Frontal cortex (tissue), 4 donors: ENCODE data around the gene PEMT. TPM values are rescaled to one million over a fixed set of nuclear protein-coding genes. Genes with fewer than 3 reads are reported as not detected.

ENCODE experiments used
- DNase-seq, 2 donors: peaks; one replicate each; pipeline ENCODE4 v3.0.0; 2012; ENCODE audit warnings: low spot score in 2 of 2
- FAIRE-seq: peaks from 2 replicates; lab custom pipeline; 2012; peaks lifted over from hg19 to GRCh38; lab: Jason Lieb, UNC
- total RNA-seq: library from RNA; depleted of rRNA; stranded (reverse); fragments of >200 nt; gene quantifications from one replicate; pipeline ENCODE4 v1.2.3, GENCODE V29; 2014
- donor health status: control.
- donor health status: control.
- donor health status: control.

Gene PEMT
- total RNA-seq, 1 donor from 2014 or later, result 17.1 TPM

DNA sequence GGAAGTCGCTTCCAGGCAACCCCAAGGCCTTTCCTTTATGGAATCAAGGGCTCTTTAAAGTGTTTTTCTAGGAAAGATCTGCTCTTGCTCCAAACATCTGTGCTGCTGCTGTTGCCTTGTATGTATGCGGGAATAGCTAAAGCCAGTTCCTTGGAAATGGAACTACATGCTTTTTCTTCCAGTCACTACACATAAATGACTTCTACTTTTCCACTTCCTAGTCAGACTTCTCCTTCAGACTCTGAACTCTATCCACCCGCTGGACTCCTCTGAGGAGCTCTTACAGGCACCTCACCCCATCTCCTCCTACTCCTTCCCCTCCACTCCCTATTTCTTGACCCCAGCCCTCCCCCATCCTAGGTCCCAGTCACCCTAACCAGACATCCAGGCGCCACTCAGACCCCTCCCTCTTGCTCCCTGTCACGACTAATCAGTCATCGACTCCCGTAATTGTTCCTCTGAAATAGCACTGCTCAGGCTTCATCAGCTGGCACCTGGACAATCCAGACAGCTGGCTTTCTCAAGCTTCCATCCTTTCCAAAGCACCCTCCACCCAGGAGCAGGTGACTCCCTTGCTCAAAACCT is 15.0 kb upstream of the PEMT start:
- FAIRE-seq (no peak), DNase-seq (no peak)

DNA sequence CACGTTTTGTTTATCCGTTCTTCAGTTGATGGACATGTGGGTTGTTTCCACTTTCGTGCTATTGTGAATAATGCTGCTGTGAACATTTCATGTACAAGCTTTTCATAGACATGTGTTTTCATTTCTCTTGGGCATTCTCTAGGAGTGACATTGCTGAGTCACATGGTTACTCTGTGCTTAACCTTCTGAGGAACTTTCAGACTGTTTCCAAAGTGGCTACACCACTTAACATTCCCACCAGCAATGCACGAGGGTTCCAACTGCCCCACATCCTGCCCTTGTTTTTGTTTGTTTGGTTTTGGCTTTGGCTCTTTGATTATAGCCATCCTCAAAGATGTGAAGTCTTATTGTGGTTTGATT is 14.2 kb upstream of the PEMT start:
- no peak for DNase-seq
- FAIRE-seq, result no peak

DNA sequence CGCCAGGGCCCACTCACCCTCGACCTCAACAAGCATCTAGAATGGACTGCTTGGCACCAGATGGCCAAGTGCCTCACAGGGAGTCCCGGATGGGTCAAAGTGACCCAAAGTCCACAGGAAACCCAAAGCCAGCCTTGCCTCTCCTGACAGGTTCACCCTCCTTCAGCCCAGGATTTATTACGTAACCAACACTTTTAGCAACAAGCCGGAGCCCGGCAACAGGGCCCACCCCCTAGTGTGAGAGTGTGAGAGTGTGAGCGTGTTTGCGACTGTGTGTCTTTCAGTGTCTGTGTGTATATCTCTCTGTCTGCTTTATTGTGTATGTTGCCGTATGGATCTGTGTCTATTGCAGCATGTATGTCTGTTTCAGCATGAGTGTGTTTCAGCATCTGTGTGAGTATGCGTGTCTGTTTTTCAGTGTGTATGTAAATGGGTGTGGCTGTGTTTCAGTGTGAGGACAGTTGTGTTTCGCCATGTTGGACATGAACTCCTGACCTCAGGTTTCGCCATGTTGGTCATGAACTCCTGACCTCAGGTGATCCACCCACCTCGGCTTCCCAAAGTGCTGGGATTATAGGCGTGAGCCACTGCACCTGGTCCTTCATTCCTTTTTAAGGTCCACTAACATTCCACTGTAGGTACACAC is 13.7 kb upstream of the PEMT start:
- FAIRE-seq, result no peak

DNA sequence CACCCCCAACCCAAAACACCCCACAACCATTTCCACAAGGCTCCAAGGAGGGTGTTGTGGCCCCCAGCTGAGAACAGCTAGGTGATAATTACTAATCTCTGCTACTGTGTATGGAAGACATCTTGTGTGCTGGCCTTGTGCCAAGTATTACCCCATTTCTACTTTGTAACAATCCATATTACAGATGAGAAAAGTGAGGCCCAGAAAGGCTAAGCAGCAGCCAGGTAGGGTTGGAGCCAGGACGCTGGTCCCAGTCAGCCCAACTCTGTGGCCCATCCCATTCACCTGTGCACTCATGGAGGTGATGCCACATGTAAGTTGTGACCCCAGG is 12.4 kb upstream of the PEMT start:
- DNase-seq (no peak), FAIRE-seq (no peak)

More for the DNA sequence above, 13.7 kb upstream of the PEMT start:
- DNase-seq, result no peak

DNA sequence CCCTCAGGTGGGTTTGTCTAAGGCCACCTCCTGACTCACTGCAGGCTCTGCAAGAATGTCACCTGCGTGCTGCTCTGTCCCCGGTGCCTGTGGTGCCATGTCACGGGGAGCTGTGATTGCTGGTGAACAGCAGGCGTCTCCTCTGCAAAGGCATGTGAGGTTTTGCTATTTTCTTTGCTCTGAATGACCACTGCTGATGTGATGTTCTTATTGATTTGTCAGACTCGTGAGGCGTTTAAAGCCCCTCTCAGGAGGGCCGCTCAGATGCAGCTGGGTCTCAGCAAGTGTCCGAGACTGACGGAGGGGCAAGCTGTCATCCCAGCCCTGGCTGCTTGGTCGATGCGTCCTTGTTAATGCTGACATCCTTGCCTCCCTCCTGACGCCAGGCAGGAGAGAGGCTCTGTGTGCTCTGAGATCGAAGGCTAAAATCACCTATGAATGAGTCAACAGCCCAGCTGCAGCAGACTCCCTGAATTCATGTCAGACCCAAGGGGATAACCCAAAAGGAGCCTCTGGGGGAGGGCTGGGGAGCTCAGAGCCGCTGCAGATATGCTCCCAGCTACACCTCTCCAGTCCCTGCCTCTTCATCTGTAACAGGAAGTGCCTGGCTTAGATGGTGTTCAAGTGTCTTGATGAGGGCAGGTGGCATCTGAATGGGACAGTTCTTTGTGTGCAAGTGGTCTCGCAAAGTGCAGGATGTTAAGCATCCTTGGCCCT is 11.8 kb upstream of the PEMT start:
- DNase-seq (no peak), FAIRE-seq (no peak)

DNA sequence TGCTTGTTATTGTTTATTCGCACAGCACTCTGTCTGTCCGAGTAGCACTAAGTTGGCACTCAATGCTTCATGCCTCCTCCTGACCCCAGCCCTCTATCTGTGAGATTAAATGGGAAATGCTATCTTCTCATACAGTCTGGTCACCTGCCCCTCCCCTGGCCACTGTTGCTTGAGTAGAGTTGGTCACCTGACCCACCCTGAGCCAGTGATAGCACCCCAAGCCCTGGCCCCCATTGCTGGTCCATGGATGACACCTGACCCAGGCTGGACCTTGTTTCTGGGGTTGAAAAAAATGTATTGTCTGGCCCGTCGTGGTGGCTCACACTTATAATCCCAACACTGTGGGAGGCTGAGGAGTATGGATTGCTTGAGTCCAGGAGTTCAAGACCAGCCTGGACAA is 8.5 kb upstream of the PEMT start:
- FAIRE-seq (no peak), DNase-seq (no peak)

DNA sequence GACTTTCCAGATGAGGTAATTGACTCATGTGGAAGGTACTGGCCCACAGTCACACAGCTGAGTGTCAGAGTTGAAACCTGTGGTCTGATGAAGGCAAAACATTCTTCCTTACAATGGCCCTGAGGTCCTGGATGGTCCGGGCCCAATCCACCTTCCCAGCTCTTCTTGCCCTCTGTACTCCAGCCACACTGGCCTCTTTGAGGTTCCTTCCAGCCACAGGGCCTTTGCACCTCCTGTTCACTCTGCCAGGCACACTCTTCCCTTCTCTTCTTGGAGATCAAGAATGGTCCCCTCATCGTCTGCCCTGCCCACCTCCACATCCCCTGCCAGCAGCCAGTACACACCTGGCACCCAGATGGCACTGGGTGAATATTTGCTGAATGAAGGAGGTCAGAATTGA is 6.5 kb upstream of the PEMT start:
- no peak for FAIRE-seq

DNA sequence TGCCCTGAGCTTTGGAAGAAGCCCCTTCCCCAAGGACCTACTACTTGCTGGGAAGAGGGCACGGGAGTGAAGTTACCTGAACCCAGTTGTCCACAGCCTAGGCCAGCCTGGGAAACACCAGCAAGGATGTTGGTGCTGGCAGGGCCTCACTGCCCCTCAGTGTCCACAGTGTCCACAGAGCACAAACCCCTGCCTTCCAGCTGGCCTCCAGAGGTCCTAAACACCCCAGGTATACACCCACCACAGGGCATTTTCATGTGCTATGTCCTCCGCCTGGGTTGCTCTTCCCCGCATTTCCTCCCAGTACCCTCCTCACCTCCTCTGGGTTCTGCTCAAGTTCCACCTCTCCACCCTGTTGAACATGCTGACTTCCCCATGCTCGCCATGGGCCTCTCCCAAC is 4.2 kb upstream of the PEMT start:
- FAIRE-seq, result no peak
- no peak for DNase-seq

More for the DNA sequence above, 6.5 kb upstream of the PEMT start:
- no peak for DNase-seq

DNA sequence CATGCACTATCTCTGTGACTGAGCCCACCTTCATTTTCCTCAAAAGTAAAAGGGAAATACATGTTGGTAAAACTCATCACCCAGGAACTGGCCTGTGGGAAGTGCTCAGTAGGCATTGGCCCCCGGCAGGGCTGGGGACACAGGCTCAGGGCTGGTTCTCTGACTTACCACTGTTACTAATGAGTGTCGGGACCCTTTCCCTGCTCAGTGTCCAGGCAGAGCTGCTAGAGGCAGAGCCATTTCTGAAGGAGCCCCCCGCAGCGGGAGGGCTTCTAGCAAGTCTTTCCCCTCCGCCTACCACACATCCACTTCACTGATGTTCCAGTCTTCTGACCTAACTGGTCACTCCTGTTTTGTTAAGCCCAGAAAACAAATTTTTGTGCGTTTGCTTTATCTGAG is 1.7 kb upstream of the PEMT start:
- no peak for DNase-seq
- FAIRE-seq, result no peak

DNA sequence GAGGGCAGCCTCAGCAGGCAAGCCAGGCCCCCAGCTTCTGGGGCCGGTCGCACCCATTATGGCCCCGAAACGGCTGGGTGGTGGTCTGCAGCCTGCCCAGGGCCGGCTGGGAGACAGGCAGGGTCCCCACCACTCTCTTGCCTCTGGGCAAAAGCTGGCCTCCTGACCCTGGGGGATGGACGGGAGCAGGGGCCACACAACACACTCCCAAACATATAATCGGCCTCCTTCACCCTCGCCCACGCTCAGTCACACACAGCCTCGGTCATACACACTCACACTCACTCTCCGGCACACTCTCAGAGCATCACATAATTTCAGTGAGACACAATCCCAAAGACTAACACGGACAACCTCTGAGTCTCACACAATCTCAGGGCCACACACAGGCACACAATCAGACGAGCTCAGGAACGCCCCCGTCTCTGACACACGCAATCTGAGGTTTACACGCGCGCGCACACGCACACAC is 589 bp downstream of the PEMT start:
- no peak for DNase-seq
- no peak for FAIRE-seq

DNA sequence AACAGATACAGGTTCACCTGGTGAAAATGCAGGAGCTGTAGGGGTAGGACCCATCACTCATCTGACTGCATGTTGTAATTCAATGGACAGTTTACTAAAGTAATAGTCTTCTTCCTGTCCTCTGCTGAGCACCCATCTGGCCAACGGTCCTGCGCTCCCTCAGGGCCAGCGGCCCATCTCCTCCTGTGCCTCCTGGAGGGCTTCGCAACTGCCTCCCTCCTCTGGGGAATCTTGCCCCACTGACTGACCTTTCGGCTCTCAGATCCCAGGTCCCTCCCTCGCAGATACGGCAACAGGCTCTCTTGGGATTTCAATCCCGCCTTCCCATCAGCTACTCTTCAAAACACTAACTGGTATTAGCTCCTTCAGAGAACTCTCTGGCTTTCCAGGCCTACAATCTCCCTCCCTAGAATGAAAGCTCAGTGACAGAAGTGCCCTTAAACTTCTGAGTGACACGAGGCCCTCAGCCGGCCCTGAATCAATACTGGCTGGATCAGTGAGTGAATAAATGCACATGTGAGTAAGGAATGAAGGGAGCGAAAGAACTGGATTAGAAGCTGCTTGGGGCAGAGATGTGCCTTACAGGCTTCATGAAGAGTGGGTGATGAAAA is 1.3 kb downstream of the PEMT start:
- FAIRE-seq (no peak), DNase-seq (no peak)

DNA sequence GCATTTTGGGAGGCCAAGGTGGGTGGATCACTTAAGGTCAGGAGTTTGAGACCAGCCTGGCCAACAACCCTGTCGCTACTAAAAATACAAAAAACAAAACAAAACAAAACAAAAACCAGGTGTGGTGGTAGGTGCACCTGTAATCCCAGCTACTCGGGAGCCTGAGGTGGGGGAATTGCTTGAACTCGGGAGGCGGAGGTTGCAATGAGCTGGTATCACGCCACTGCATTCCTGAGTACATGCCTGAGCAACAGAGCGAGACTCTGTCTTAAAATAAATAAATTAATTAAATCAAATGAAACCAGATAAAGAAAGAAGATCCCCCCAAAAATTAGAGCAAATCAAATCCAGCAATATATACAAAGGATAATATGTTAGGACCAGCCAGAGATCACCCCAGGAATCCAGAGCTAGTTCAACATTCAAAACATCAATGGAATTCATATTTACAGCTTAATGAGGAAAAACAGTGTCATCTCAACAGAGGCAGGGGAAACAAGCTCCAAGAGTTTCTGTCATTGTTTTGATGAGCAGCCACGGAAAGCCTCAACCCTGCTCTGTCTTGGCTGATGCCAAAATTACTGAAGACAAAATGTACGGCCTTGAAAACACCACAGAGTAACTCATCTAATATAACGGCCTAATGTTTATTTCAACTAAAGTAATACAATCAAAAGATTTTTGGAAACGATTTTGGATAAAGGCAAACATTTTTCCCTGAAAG is 3.7 kb downstream of the PEMT start:
- FAIRE-seq, result no peak
- DNase-seq, result no peak

DNA sequence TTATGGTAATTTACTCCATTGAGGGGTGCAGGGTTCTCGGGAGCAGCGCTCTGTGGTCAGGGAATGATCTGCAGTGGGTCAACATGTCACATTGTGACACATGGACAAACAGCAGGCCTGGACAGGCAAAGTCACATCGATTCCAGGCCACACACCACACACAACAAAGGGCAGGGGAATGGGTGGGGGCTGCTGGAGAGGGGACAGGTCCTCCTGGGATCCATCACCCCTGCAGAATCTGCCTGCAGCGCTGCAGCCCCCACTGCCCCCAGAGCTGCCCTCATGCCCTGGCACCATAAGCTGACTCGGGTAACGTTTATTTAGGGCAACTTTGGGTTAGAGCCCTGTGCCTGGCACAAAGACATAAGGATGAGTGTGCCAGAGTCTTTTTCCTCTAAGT is 9.1 kb downstream of the PEMT start:
- FAIRE-seq, result no peak
- no peak for DNase-seq

DNA sequence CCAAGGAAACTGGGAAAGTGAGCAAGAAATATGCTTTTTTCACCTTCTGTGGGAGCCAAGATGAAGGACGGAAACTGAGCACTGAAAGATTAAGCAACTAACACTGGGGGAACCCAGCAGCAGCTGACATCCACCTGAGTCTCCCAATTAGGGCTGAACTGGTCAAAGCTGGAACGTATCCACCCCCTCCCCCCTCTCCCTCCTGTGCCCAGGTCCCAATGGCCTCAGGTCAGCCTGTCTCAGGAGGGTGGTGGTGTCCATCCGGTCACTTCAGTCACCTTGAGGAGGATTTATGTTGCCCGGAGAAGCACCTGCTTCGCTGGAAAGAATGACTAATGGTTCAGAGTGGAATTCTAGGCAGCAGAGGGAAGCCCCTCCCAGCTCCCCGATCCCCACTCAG is 10.0 kb downstream of the PEMT start:
- DNase-seq, result no peak
- no peak for FAIRE-seq

DNA sequence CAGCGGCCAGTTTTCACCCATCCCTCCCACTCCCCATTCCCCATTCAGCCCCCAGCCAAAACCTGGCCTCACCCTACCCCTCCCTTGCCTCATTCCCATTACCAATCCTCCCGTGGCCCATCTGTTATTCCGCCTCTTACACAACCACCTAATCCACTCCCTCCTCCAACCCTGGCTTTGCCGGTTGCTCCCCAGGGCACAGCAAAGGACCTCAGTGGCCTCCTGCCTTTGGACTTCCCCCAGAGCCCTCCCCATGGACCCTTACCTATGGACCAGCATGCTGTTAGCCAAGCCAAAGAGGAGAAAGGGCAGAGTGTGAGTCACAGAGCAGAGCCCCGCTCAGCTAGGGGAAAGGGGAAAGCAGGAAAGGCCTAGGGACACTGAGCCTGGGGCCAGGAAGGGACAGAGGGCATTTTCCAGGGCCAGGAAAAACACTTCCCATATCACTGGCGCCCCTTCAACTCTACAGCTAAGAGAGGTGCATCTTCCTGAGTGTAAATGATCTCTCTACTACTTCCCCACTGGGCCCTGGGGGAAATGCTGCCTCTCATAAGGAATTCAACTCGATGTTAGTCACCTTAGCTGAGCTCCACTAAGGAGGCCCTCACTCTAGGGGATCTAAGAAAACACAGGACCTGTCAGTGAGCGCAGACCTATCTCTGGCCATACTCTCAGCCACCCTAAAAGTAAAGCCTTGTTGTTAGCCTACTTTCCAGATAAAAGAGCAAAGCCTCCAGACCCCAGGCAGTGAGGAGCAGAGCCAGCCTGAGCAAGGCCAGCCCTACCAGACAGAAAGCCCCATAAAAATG is 10.6 kb downstream of the PEMT start:
- FAIRE-seq, result no peak
- DNase-seq, result no peak

DNA sequence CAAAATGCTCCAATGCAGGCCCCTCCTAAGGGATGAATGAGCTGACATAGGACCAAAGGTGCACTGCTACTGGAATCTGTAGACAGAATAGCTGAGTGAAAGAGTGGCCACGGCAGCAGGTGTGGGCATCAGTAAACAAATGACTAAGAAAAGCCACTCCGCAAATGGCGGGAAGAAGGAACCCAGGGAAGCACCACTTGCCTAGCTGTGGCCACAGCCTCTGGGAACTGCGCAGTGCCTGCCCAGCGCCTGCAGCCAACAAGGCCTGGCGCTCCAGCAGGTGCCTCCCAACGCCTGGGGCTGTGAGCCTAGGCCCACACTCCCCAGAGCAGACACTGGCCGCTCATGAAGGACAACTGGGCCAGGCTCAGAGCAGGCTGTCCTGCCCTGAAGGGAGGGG is 11.8 kb downstream of the PEMT start:
- DNase-seq, result no peak
- FAIRE-seq, result no peak

DNA sequence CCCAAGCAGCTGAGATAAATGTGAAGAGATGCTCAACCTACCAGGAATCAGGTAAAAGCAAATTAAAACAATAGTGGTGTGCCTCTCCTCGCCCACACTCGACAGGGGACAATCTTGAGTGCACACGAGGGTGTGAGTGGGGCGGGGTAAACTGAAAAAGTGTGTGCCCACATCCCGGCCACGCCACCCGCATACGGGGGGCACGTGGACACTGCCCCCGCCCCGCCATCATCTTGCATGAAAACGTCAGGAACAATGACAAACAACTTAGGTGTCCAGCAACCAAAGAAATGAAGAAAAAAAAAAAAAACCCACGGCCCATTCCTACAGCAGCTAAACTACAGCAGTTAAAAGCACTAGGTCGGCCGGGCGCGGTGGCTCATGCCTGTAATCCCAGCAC is 14.1 kb downstream of the PEMT start:
- DNase-seq, result no peak
- no peak for FAIRE-seq

DNA sequence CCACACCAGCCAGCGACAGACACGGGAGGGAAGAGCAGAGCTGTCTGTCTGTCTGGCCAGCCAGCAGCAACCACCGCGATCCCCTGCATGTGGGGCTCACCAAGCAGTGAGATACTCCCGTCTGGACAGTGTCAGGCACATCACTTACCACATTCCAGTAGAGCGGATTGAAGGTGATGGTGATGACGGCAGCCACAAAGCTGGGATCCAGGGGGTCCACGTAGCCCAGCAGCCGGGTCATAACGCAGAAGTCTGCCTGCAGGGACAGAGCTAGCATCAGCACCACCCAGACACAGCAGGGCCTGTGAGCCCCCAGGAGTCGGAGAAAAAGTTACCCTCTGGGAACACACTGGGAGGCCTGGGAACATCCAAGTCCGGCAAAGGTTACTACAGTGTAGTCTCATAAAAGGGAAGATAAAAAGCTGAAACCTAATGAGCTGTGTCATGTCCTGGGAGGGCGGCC is 14.7 kb downstream of the PEMT start:
- FAIRE-seq, result no peak
- no peak for DNase-seq

DNA sequence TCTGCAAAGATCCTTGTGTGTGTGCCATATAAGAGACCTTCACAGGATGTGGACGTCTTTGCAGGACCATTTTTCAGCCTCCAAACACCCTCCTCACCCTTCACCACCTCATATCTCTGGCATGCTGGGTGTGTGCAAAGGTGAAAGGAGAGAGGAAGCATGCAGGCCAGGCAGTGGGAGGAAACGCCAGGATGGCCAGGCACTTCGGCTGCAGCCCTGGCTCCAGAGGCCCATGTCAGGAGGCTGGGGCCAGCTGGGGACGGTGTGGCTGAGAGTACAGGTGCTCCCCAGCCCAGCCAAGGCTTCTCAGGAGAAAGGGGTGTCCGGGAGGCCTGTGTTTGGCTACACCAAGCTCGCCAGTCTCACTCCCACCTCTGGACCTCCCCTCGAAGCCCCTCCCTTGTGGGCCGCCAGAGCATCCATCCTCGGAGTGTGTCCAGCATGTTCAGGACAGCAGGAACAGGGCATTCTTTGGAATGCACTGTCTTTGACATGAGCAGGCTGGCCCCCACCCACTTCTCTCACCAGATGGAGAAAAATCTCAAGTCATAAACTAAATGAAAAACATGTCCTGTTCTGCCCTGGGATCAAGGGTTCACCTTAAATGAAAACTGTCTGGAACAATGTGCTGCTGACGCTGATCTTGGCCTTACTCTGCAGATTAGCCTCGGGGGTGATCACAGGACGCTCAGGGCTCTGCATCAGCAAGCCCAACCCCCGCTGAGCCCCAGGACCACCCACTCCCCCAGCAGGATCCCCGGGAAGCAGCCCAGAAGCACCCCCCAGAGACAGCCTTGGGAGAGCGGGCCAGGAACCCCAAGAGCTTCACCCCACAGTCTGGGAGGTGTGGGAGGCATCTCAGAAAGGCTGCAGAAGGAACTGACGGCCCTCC is 15.9 kb downstream of the PEMT start:
- DNase-seq (no peak), FAIRE-seq (no peak)
